Karpas-422 (cell line): ENCODE data around the gene BORA. TPM values are rescaled to one million over a fixed set of nuclear protein-coding genes. Genes with fewer than 3 reads are reported as not detected.

Experiments used
- DNase-seq: peaks from one replicate; pipeline ENCODE4 v3.0.0-alpha.2; 2015
- H2AFZ ChIP-seq: fragments of 200-600 bp; sonication (generic); 2 replicates; pipeline ENCODE4 v1.6.1; 2014; ENCODE audit warnings: antibody characterized with exemption, low read length, mixed read lengths
- H3K27ac ChIP-seq: fragments of 200-600 bp; sonication (generic); 2 replicates; pipeline ENCODE4 v1.5.1; 2014; ENCODE audit warnings: mild to moderate bottlenecking, low read length, moderate library complexity
- H3K27me3 ChIP-seq: fragments of 200-600 bp; sonication (generic); 2 replicates; pipeline ENCODE4 v1.6.1; 2014; ENCODE audit warnings: low read length, mixed read lengths
- H3K36me3 ChIP-seq: fragments of 200-600 bp; sonication (generic); 2 replicates; pipeline ENCODE4 v1.6.1; 2014; ENCODE audit warnings: low read length, mixed read lengths; ENCODE audit not compliant: insufficient read depth
- H3K4me1 ChIP-seq: fragments of 200-600 bp; sonication (generic); 2 replicates; pipeline ENCODE4 v1.6.1; 2014; ENCODE audit warnings: mild to moderate bottlenecking, low read length, mixed read lengths
- H3K4me2 ChIP-seq: fragments of 200-600 bp; sonication (generic); 2 replicates; pipeline ENCODE4 v1.6.1; 2014; ENCODE audit warnings: low read length, low read depth, mild to moderate bottlenecking; ENCODE audit not compliant: poor library complexity, severe bottlenecking
- H3K4me3 ChIP-seq: fragments of 200-600 bp; sonication (generic); 2 replicates; pipeline ENCODE4 v1.5.1; 2014; ENCODE audit warnings: mild to moderate bottlenecking, antibody characterized with exemption, low read length, mixed read lengths
- H3K79me2 ChIP-seq: fragments of 200-600 bp; sonication (generic); 2 replicates; pipeline ENCODE4 v1.6.1; 2014; ENCODE audit warnings: mild to moderate bottlenecking, low read length, mixed read lengths
- H3K9ac ChIP-seq: fragments of 200-600 bp; sonication (generic); 2 replicates; pipeline ENCODE4 v1.6.0; 2014; ENCODE audit warnings: low read length
- H3K9me2 ChIP-seq: fragments of 200-600 bp; sonication (generic), shearing (Covaris generic); replicated peaks from 2 replicates; pipeline ENCODE4 v1.6.0; 2014; ENCODE audit warnings: mild to moderate bottlenecking, low read length, moderate library complexity; ENCODE audit not compliant: insufficient read depth
- H3K9me3 ChIP-seq: fragments of 300-700, 200-600 bp; sonication (generic); 2 replicates; pipeline ENCODE4 v1.6.1; 2014; ENCODE audit warnings: low read length, mixed read lengths
- H4K20me1 ChIP-seq: fragments of 200-600 bp; sonication (generic); 2 replicates; pipeline ENCODE4 v1.6.1; 2014; ENCODE audit warnings: mild to moderate bottlenecking, antibody characterized with exemption, low read length, low read depth; ENCODE audit not compliant: insufficient read depth
- total RNA-seq: library from RNA; depleted of rRNA; stranded (reverse); fragments of >200 nt; shearing (Covaris generic); gene quantifications from 2 replicates; pipeline ENCODE4 v1.2.3, GENCODE V29; 2014; ENCODE audit warnings: low replicate concordance; rRNA removed

The BORA gene
- total RNA-seq, result 15.8 and 42.3 TPM in 2 replicates

GRCh38 chr13:72727417-72728289 is at the start of gene BORA, which contains the start of gene MZT1:
Gene BORA (plus strand): TSS chr13:72727923. CDS start chr13:72728941, 1,018 bp downstream.
Gene MZT1 (minus strand): TSS chr13:72727629. CDS start chr13:72727602, 27 bp downstream.
- Histone ChIP-seq H3K9me2 (no peaks in the 10 kb centered on the region), H3K36me3 (peaks cover 53% of the 10 kb centered on the region), H3K9me3 (no peaks in the 10 kb centered on the region), H3K27ac (peak within 1 kb of the TSS; percentile 67), H4K20me1 (no peaks in the 10 kb centered on the region), H3K27me3 (no peaks in the 10 kb centered on the region), H3K4me1 (peaks cover 36% of the 10 kb centered on the region), H3K9ac (peak within 1 kb of the TSS; percentile 99), H3K79me2 (peaks cover 93% of the 10 kb centered on the region), H3K4me3 (peak within 1 kb of the TSS; percentile 89), H2AFZ (peak within 1 kb of the TSS; percentile 75; the same call in 1 of the 2 replicates), H3K4me2 (peak within 1 kb of the TSS; percentile 91)
- DNase-seq, result peak; percentile 99

GRCh38 chr13:72678312-72678711 is 49.4 kb upstream of the BORA start:
- Histone ChIP-seq H3K4me1 (no peaks in the 10 kb centered on the region), H3K79me2 (no peaks in the 10 kb centered on the region), H3K36me3 (no peaks in the 10 kb centered on the region), H3K9me3 (no peaks in the 10 kb centered on the region), H3K27me3 (no peaks in the 10 kb centered on the region), H3K9ac (no peak overlapping the region), H3K9me2 (no peaks in the 10 kb centered on the region), H4K20me1 (no peaks in the 10 kb centered on the region), H2AFZ (no peak overlapping the region), H3K4me3 (no peak overlapping the region), H3K4me2 (no peak overlapping the region), H3K27ac (no peak overlapping the region)
- no peak for DNase-seq

GRCh38 chr13:72680353-72680752 is 47.4 kb upstream of the BORA start:
- Histone ChIP-seq H3K4me2 (no peak overlapping the region), H3K9me2 (no peaks in the 10 kb centered on the region), H3K79me2 (no peaks in the 10 kb centered on the region), H3K4me3 (no peak overlapping the region), H2AFZ (no peak overlapping the region), H3K9me3 (no peaks in the 10 kb centered on the region), H3K4me1 (no peaks in the 10 kb centered on the region), H3K9ac (no peak overlapping the region), H3K27ac (no peak overlapping the region), H3K27me3 (no peaks in the 10 kb centered on the region), H4K20me1 (no peaks in the 10 kb centered on the region), H3K36me3 (no peaks in the 10 kb centered on the region)
- no peak for DNase-seq

- H2AFZ ChIP-seq, result no peak overlapping the region
- H3K4me1 ChIP-seq, result no peaks in the 10 kb centered on the region
These were observed 41.0 kb upstream of the BORA start for GRCh38 chr13:72686766-72687165.

GRCh38 chr13:72689181-72689696 is 38.5 kb upstream of the BORA start:
- no peak overlapping the region for H3K27ac ChIP-seq

More at GRCh38 chr13:72686766-72687165, 41.0 kb upstream of the BORA start:
- H3K9me2 ChIP-seq, result no peaks in the 10 kb centered on the region
- H4K20me1 ChIP-seq, result no peaks in the 10 kb centered on the region
- DNase-seq, result no peak
- no peak overlapping the region for H3K4me3 ChIP-seq
- no peak overlapping the region for H3K27ac ChIP-seq
- no peaks in the 10 kb centered on the region for H3K36me3 ChIP-seq
- H3K9me3 ChIP-seq, result no peaks in the 10 kb centered on the region
- H3K27me3 ChIP-seq, result no peaks in the 10 kb centered on the region
- no peak overlapping the region for H3K4me2 ChIP-seq
- H3K9ac ChIP-seq, result no peak overlapping the region
- no peaks in the 10 kb centered on the region for H3K79me2 ChIP-seq

GRCh38 chr13:72692884-72693514 is 34.7 kb upstream of the BORA start:
- H3K79me2 ChIP-seq, result no peaks in the 10 kb centered on the region
- H4K20me1 ChIP-seq, result no peaks in the 10 kb centered on the region
- H3K9me2 ChIP-seq, result no peaks in the 10 kb centered on the region
- no peak overlapping the region for H3K9ac ChIP-seq
- H2AFZ ChIP-seq, result no peak overlapping the region
- no peaks in the 10 kb centered on the region for H3K9me3 ChIP-seq
- H3K4me3 ChIP-seq, result no peak overlapping the region
- H3K27me3 ChIP-seq, result no peaks in the 10 kb centered on the region
- no peak overlapping the region for H3K27ac ChIP-seq
- no peak overlapping the region for H3K4me2 ChIP-seq
- no peak for DNase-seq
- no peaks in the 10 kb centered on the region for H3K4me1 ChIP-seq
- H3K36me3 ChIP-seq, result no peaks in the 10 kb centered on the region

More at GRCh38 chr13:72689181-72689696, 38.5 kb upstream of the BORA start:
- no peaks in the 10 kb centered on the region for H3K27me3 ChIP-seq
- H3K4me2 ChIP-seq, result no peak overlapping the region
- no peaks in the 10 kb centered on the region for H3K9me2 ChIP-seq
- H3K9ac ChIP-seq, result no peak overlapping the region
- no peaks in the 10 kb centered on the region for H4K20me1 ChIP-seq
- H3K36me3 ChIP-seq, result no peaks in the 10 kb centered on the region
- H3K79me2 ChIP-seq, result no peaks in the 10 kb centered on the region
- no peak for DNase-seq
- H2AFZ ChIP-seq, result no peak overlapping the region
- no peaks in the 10 kb centered on the region for H3K4me1 ChIP-seq
- H3K4me3 ChIP-seq, result no peak overlapping the region
- H3K9me3 ChIP-seq, result no peaks in the 10 kb centered on the region

GRCh38 chr13:72693832-72694231 is 33.9 kb upstream of the BORA start:
- Histone ChIP-seq H3K79me2 (no peaks in the 10 kb centered on the region), H3K9ac (no peak overlapping the region), H3K27me3 (no peaks in the 10 kb centered on the region), H3K36me3 (no peaks in the 10 kb centered on the region), H3K9me2 (no peaks in the 10 kb centered on the region), H3K4me3 (no peak overlapping the region), H2AFZ (no peak overlapping the region), H3K4me1 (no peaks in the 10 kb centered on the region), H3K9me3 (no peaks in the 10 kb centered on the region), H3K27ac (no peak overlapping the region), H3K4me2 (no peak overlapping the region), H4K20me1 (no peaks in the 10 kb centered on the region)
- DNase-seq, result no peak

- no peaks in the 10 kb centered on the region for H3K9me2 ChIP-seq
- no peaks in the 10 kb centered on the region for H4K20me1 ChIP-seq
- H3K27ac ChIP-seq, result no peak overlapping the region
- no peaks in the 10 kb centered on the region for H3K79me2 ChIP-seq
- no peaks in the 10 kb centered on the region for H3K27me3 ChIP-seq
- DNase-seq, result no peak
- no peak overlapping the region for H3K4me3 ChIP-seq
- no peaks in the 10 kb centered on the region for H3K9me3 ChIP-seq
- H3K36me3 ChIP-seq, result no peaks in the 10 kb centered on the region
- H3K9ac ChIP-seq, result no peak overlapping the region
- no peak overlapping the region for H2AFZ ChIP-seq
- no peaks in the 10 kb centered on the region for H3K4me1 ChIP-seq
- no peak overlapping the region for H3K4me2 ChIP-seq
These were observed 33.4 kb upstream of the BORA start for GRCh38 chr13:72694314-72694713.
